Fibroblast of lung (primary cell): ENCODE results near the gene TEX38. TPM values are rescaled to one million over a fixed set of nuclear protein-coding genes. Genes with fewer than 3 reads are reported as not detected.

Experiments used
- DNase-seq, 2 donors: peaks; one replicate each; pipeline versions ENCODE4 v3.0.0 to v3.0.0-alpha.2; 2010; ENCODE audit warnings: low read depth in 2 of 2
- H2AFZ ChIP-seq: 2 replicates; pipeline ENCODE4 v1.5.1; 2012; ENCODE audit warnings: low read length, control low read depth, inconsistent platforms
- H3K27ac ChIP-seq: 2 replicates; pipeline ENCODE4 v1.5.1; 2011; ENCODE audit warnings: low read length, control low read depth; ENCODE audit not compliant: insufficient read depth
- H3K27me3 ChIP-seq: 2 replicates; pipeline ENCODE4 v1.5.1; 2011; ENCODE audit warnings: mild to moderate bottlenecking, low read length; ENCODE audit not compliant: control insufficient read depth, insufficient read depth
- H3K36me3 ChIP-seq: 2 replicates; pipeline ENCODE4 v1.5.1; 2011; ENCODE audit warnings: low read length; ENCODE audit not compliant: control insufficient read depth, insufficient read depth
- H3K4me1 ChIP-seq: 2 replicates; pipeline ENCODE4 v1.5.1; 2011; ENCODE audit warnings: low read length; ENCODE audit not compliant: control insufficient read depth, insufficient read depth; ENCODE audit errors: extremely low read depth
- H3K4me2 ChIP-seq: 2 replicates; pipeline ENCODE4 v1.5.1; 2011; ENCODE audit warnings: low read length, control low read depth; ENCODE audit not compliant: insufficient read depth; ENCODE audit errors: extremely low read depth
- H3K4me3 ChIP-seq, 4 experiments: fragments of 200-600 bp in 1 of 4; sonication (generic) in 1 of 4; replicated peaks in 1 of 4; 2 replicates each; pipeline ENCODE4 v1.5.1; 2011 to 2016; ENCODE audit warnings: low read length in 4 of 4, low read depth in 3 of 4, mild to moderate bottlenecking in 3 of 4, control low read depth in 2 of 4, inconsistent platforms in 1 of 4, mixed read lengths in 1 of 4; ENCODE audit not compliant: insufficient read depth in 1 of 4; ENCODE audit errors: control extremely low read depth in 1 of 4
- H3K79me2 ChIP-seq: 2 replicates; pipeline ENCODE4 v1.5.1; 2012; ENCODE audit warnings: mild to moderate bottlenecking, low read length, inconsistent platforms; ENCODE audit not compliant: control insufficient read depth, insufficient read depth
- H3K9ac ChIP-seq: 2 replicates; pipeline ENCODE4 v1.5.1; 2011; ENCODE audit warnings: mild to moderate bottlenecking, low read length, control low read depth; ENCODE audit not compliant: insufficient read depth
- H3K9me3 ChIP-seq: 2 replicates; pipeline ENCODE4 v1.5.1; 2012; ENCODE audit warnings: low read depth, low read length; ENCODE audit not compliant: control insufficient read depth, insufficient read depth
- H4K20me1 ChIP-seq: 2 replicates; pipeline ENCODE4 v1.5.1; 2011; ENCODE audit warnings: low read length; ENCODE audit not compliant: control insufficient read depth, insufficient read depth; ENCODE audit errors: extremely low read depth
- EZH2 ChIP-seq: IDR thresholded peaks from 2 replicates; pipeline ENCODE4 v1.5.1; 2012; ENCODE audit warnings: low read length, control low read depth, mild to moderate bottlenecking; ENCODE audit errors: missing control alignments
- polyA plus RNA-seq, 2 donors: library from polyadenylated mRNA; depleted of rRNA in 1 of 2; stranded (reverse) in 1 of 2; unstranded in 1 of 2; fragments of >200 nt; gene quantifications; 2 replicates each; pipeline ENCODE4 v1.2.1, GENCODE V29; 2011 to 2012; ENCODE audit warnings: missing spikeins in 1 of 2
- total RNA-seq: library from RNA; depleted of rRNA; stranded (reverse); fragments of >200 nt; gene quantifications from 2 replicates; pipeline ENCODE4 v1.2.1, GENCODE V29; 2014
- TF ChIP-seq, protein P1 (sequence below), 2 donors: IDR thresholded peaks in 1 of 2; conservative IDR thresholded peaks in 1 of 2; 1 replicate in 1 of 2; 2 replicates in 1 of 2; pipeline ENCODE4 v1.5.1; 2011 to 2012; ENCODE audit warnings: low read length in 2 of 2, control low read depth in 1 of 2, inconsistent platforms in 1 of 2, low read depth in 1 of 2, mild to moderate bottlenecking in 1 of 2

TEX38 gene
- total and polyA plus RNA-seq, 2 donors (not counting 1 experiment from before 2014, with no cell fraction given), result not detected

DNA sequence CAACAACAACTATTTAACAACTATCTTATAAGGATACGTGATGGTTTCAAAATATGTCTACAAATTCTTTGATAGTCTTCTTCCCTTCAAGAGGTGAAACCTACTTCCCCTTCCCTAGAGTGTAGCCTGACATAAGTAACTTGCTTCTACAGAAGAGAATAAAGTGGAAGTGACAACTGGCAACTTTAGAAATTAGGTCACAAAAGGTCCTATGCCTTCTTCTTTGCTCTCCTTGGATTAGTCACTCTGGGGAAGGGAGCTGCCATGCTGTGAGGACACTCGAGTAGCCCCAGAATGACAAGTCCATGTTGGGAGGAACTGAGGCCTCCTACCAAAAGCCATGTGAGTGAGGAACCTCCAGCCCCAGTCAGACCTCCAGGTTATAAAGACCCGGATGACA is 28.0 kb downstream of the TEX38 start:
- Histone ChIP-seq H3K9me3 (no peaks in the 10 kb centered on the region), H3K36me3 (no peaks in the 10 kb centered on the region), H3K4me2 (no peak overlapping the region), H3K4me3 (no peak overlapping the region), H3K27ac (no peak overlapping the region), H3K79me2 (no peaks in the 10 kb centered on the region), H3K9ac (no peak overlapping the region), H4K20me1 (no peaks in the 10 kb centered on the region), H3K4me1 (no peaks in the 10 kb centered on the region), H2AFZ (no peak overlapping the region), H3K27me3 (no peaks in the 10 kb centered on the region)
- TF ChIP-seq EZH2, result no peak
- TF ChIP-seq, protein P1, sequence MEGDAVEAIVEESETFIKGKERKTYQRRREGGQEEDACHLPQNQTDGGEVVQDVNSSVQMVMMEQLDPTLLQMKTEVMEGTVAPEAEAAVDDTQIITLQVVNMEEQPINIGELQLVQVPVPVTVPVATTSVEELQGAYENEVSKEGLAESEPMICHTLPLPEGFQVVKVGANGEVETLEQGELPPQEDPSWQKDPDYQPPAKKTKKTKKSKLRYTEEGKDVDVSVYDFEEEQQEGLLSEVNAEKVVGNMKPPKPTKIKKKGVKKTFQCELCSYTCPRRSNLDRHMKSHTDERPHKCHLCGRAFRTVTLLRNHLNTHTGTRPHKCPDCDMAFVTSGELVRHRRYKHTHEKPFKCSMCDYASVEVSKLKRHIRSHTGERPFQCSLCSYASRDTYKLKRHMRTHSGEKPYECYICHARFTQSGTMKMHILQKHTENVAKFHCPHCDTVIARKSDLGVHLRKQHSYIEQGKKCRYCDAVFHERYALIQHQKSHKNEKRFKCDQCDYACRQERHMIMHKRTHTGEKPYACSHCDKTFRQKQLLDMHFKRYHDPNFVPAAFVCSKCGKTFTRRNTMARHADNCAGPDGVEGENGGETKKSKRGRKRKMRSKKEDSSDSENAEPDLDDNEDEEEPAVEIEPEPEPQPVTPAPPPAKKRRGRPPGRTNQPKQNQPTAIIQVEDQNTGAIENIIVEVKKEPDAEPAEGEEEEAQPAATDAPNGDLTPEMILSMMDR (conservative IDR thresholded peaks at IDR 0.05 in 1 of 2, IDR thresholded peaks at IDR 0.05 in 1 of 2; ENCODE audit: low read depth in 1 of 2, low read length in 2 of 2), result no peak
- DNase-seq, result no peak

GRCh38 chr1:46703927-46704641 is 32.4 kb downstream of the TEX38 start:
- H3K27me3 ChIP-seq, result no peaks in the 10 kb centered on the region
- H3K36me3 ChIP-seq, result peaks cover 6% of the 10 kb centered on the region
- DNase-seq, result no peak
- no peak overlapping the region for H3K4me3 ChIP-seq
- no peaks in the 10 kb centered on the region for H3K4me1 ChIP-seq
- peaks cover 2% of the 10 kb centered on the region for H4K20me1 ChIP-seq
- no peak overlapping the region for H3K9ac ChIP-seq
- H3K4me2 ChIP-seq, result no peak overlapping the region
- H3K27ac ChIP-seq, result no peak overlapping the region
- no peak overlapping the region for H2AFZ ChIP-seq
- no peaks in the 10 kb centered on the region for H3K9me3 ChIP-seq
- TF ChIP-seq, protein P1 (conservative IDR thresholded peaks at IDR 0.05 in 1 of 2, IDR thresholded peaks at IDR 0.05 in 1 of 2; ENCODE audit: low read depth in 1 of 2, low read length in 2 of 2), result no peak
- no peak for TF ChIP-seq EZH2
- H3K79me2 ChIP-seq, result no peaks in the 10 kb centered on the region

GRCh38 chr1:46705408-46705807 is 33.8 kb downstream of the TEX38 start:
- H3K4me2 ChIP-seq, result no peak overlapping the region
- H3K27ac ChIP-seq, result no peak overlapping the region
- no peaks in the 10 kb centered on the region for H3K27me3 ChIP-seq
- H3K4me1 ChIP-seq, result no peaks in the 10 kb centered on the region
- no peak overlapping the region for H2AFZ ChIP-seq
- H3K79me2 ChIP-seq, result no peaks in the 10 kb centered on the region
- H4K20me1 ChIP-seq, result peaks cover 2% of the 10 kb centered on the region
- TF ChIP-seq, protein P1 (conservative IDR thresholded peaks at IDR 0.05 in 1 of 2, IDR thresholded peaks at IDR 0.05 in 1 of 2; ENCODE audit: low read depth in 1 of 2, low read length in 2 of 2), result no peak
- no peak for TF ChIP-seq EZH2
- no peaks in the 10 kb centered on the region for H3K9me3 ChIP-seq
- no peak overlapping the region for H3K9ac ChIP-seq
- no peak for DNase-seq
- no peak overlapping the region for H3K4me3 ChIP-seq
- peaks cover 7% of the 10 kb centered on the region for H3K36me3 ChIP-seq
